SH-SY5Y (cell line): Measurements from ENCODE around the gene KLHL13.

ENCODE experiments used
- GATA2 ChIP-seq: IDR thresholded peaks from 2 replicates; pipeline ENCODE4 v1.6.1; 2011; ENCODE audit warnings: mild to moderate bottlenecking, low read depth, low read length
- GATA3 ChIP-seq: IDR thresholded peaks from 2 replicates; pipeline ENCODE4 v1.6.1; 2011; ENCODE audit warnings: low read depth, mild to moderate bottlenecking, low read length, moderate library complexity

KLHL13 gene

GRCh38 chrX:118116713-118117550 is at the start of gene KLHL13:
Gene KLHL13, minus strand, starts transcription at chrX:118116810. Its CDS starts 88,337 bp downstream, at chrX:118028473.
- TF ChIP-seq GATA3 (no peak), GATA2 (no peak)

- TF ChIP-seq GATA2 (no peak), GATA3 (no peak)
Observed at GRCh38 chrX:118164138-118164537, 47.5 kb upstream of the KLHL13 start.

GRCh38 chrX:118156953-118157608 is 40.5 kb upstream of the KLHL13 start:
- no peak for TF ChIP-seq GATA3
- TF ChIP-seq GATA2, result no peak

GRCh38 chrX:118156254-118156952 is 39.8 kb upstream of the KLHL13 start:
- no peak for TF ChIP-seq GATA3
- TF ChIP-seq GATA2, result no peak

- TF ChIP-seq GATA3 (no peak), GATA2 (no peak)
Observed at GRCh38 chrX:118153270-118153669, 36.7 kb upstream of the KLHL13 start.

GRCh38 chrX:118152721-118153120 is 36.1 kb upstream of the KLHL13 start:
- TF ChIP-seq GATA3 (no peak), GATA2 (no peak)

- TF ChIP-seq GATA2, result no peak
- TF ChIP-seq GATA3, result no peak
Observed at GRCh38 chrX:118148737-118149136, 32.1 kb upstream of the KLHL13 start.

GRCh38 chrX:118143578-118143977 is 27.0 kb upstream of the KLHL13 start:
- TF ChIP-seq GATA3, result no peak
- no peak for TF ChIP-seq GATA2

GRCh38 chrX:118131336-118131735 is 14.7 kb upstream of the KLHL13 start:
- TF ChIP-seq GATA2, result no peak
- TF ChIP-seq GATA3, result no peak

GRCh38 chrX:118129681-118130080 is 13.1 kb upstream of the KLHL13 start:
- TF ChIP-seq GATA3 (no peak), GATA2 (no peak)

- TF ChIP-seq GATA3, result no peak
- TF ChIP-seq GATA2, result no peak
Observed at GRCh38 chrX:118128724-118129123, 12.1 kb upstream of the KLHL13 start.

GRCh38 chrX:118126286-118126685 is 9.7 kb upstream of the KLHL13 start:
- TF ChIP-seq GATA2, result no peak
- no peak for TF ChIP-seq GATA3

- no peak for TF ChIP-seq GATA2
- TF ChIP-seq GATA3, result no peak
Observed at GRCh38 chrX:118117741-118118140, 1.1 kb upstream of the KLHL13 start.

GRCh38 chrX:118115953-118116712 is 477 bp downstream of the KLHL13 start:
- TF ChIP-seq GATA2, result no peak
- no peak for TF ChIP-seq GATA3
